ENCODE results near the gene GUCD1. TPM values are rescaled to one million over a fixed set of nuclear protein-coding genes. Genes with fewer than 3 reads are reported as not detected.

The GUCD1 gene
- polyA plus RNA-seq, 2 of the 4 experiments (the other 2 are of a cell fraction): 37.1 to 43.5 TPM

DNA sequence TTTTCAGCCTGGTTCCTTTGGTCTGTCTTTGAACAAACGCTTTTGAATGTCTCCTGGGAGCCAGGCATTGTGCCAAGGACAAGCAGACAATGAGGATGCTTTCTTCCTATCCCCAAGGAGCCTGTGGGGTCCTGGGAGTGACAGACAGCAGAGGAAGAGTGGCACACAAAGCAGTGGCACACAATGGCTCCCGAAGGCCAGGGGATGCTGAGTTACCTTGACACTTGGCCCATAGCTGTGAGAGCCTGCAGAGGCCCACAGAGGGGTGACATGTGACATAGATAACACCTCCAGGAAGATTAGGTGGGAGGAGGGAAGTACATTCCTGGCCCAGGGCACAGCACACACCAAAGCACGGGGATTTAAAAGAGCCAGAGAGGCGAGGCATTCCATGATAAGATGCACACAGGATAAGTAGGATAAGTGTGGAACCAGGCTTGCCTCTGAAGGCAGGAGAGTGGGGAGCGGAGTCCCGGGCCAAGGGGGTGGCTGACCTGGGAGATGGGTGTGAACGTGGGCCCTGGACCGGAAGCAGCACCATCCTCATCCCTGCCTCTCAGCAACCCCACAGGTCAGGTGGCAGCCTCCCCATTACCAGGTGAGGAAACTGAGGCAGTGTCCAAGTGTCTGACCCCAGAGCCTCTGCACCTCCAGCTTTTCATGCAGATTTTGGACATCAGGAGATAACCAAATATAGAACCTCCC, 53.5 kb downstream of the GUCD1 start:
- H3K9me3 ChIP-seq: no peaks in the 10 kb centered on the region
- no peak for DNase-seq (ENCODE audit: low read depth in 1 of 2, low spot score in 1 of 2)
- FAIRE-seq: no peak
- POLR2A ChIA-PET: no interaction called here
- H3K4me3 ChIP-seq: no peak overlapping the region
- no peak overlapping the region for H3K4me2 ChIP-seq
- no peak for ATAC-seq
- no peak overlapping the region for H3K27ac ChIP-seq
- TF ChIP-seq KDM5A (IDR thresholded peaks at IDR 0.05): no peak
- no peak for TF ChIP-seq MAFK (IDR thresholded peaks at IDR 0.05; ENCODE audit: partially characterized antibody)
- no peak for TF ChIP-seq JUNB (IDR thresholded peaks at IDR 0.05)
- TF ChIP-seq, protein P1, sequence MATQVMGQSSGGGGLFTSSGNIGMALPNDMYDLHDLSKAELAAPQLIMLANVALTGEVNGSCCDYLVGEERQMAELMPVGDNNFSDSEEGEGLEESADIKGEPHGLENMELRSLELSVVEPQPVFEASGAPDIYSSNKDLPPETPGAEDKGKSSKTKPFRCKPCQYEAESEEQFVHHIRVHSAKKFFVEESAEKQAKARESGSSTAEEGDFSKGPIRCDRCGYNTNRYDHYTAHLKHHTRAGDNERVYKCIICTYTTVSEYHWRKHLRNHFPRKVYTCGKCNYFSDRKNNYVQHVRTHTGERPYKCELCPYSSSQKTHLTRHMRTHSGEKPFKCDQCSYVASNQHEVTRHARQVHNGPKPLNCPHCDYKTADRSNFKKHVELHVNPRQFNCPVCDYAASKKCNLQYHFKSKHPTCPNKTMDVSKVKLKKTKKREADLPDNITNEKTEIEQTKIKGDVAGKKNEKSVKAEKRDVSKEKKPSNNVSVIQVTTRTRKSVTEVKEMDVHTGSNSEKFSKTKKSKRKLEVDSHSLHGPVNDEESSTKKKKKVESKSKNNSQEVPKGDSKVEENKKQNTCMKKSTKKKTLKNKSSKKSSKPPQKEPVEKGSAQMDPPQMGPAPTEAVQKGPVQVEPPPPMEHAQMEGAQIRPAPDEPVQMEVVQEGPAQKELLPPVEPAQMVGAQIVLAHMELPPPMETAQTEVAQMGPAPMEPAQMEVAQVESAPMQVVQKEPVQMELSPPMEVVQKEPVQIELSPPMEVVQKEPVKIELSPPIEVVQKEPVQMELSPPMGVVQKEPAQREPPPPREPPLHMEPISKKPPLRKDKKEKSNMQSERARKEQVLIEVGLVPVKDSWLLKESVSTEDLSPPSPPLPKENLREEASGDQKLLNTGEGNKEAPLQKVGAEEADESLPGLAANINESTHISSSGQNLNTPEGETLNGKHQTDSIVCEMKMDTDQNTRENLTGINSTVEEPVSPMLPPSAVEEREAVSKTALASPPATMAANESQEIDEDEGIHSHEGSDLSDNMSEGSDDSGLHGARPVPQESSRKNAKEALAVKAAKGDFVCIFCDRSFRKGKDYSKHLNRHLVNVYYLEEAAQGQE (IDR thresholded peaks at IDR 0.05): no peak
- TF ChIP-seq MAZ (IDR thresholded peaks at IDR 0.05; ENCODE audit: borderline replicate concordance, low read depth, low read length): no peak
- TF ChIP-seq ZNF302 (CRISPR knock-in tag; IDR thresholded peaks at IDR 0.05): no peak
- no peak for TF ChIP-seq ZC3H11A (IDR thresholded peaks at IDR 0.05)
- TF ChIP-seq, protein P2, sequence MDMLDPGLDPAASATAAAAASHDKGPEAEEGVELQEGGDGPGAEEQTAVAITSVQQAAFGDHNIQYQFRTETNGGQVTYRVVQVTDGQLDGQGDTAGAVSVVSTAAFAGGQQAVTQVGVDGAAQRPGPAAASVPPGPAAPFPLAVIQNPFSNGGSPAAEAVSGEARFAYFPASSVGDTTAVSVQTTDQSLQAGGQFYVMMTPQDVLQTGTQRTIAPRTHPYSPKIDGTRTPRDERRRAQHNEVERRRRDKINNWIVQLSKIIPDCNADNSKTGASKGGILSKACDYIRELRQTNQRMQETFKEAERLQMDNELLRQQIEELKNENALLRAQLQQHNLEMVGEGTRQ (IDR thresholded peaks at IDR 0.05): no peak
- TF ChIP-seq, protein P3, sequence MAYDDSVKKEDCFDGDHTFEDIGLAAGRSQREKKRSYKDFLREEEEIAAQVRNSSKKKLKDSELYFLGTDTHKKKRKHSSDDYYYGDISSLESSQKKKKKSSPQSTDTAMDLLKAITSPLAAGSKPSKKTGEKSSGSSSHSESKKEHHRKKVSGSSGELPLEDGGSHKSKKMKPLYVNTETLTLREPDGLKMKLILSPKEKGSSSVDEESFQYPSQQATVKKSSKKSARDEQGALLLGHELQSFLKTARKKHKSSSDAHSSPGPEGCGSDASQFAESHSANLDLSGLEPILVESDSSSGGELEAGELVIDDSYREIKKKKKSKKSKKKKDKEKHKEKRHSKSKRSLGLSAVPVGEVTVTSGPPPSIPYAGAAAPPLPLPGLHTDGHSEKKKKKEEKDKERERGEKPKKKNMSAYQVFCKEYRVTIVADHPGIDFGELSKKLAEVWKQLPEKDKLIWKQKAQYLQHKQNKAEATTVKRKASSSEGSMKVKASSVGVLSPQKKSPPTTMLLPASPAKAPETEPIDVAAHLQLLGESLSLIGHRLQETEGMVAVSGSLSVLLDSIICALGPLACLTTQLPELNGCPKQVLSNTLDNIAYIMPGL (CRISPR knock-in tag; IDR thresholded peaks at IDR 0.05; ENCODE audit: borderline replicate concordance): no peak
- TF ChIP-seq ESRRA (IDR thresholded peaks at IDR 0.05; ENCODE audit: borderline replicate concordance, low read length): no peak
- TF ChIP-seq, protein P4, sequence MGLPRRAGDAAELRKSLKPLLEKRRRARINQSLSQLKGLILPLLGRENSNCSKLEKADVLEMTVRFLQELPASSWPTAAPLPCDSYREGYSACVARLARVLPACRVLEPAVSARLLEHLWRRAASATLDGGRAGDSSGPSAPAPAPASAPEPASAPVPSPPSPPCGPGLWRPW (IDR thresholded peaks at IDR 0.05): no peak
- no peak for TF ChIP-seq NPAS2 (CRISPR knock-in tag; IDR thresholded peaks at IDR 0.05; ENCODE audit: borderline replicate concordance)
- TF ChIP-seq TP53 (CRISPR knock-in tag; IDR thresholded peaks at IDR 0.05): no peak
- no peak for TF ChIP-seq CHD2 (IDR thresholded peaks at IDR 0.05; ENCODE audit: low read length, partially characterized antibody)
- no peak for TF ChIP-seq ZFP36 (IDR thresholded peaks at IDR 0.05; ENCODE audit: borderline replicate concordance, partially characterized antibody)
- TF ChIP-seq SREBF2 (IDR thresholded peaks at IDR 0.05): no peak
- no peak for TF ChIP-seq RARB (CRISPR knock-in tag; IDR thresholded peaks at IDR 0.05)
- no peak for TF ChIP-seq FOSL2 (IDR thresholded peaks at IDR 0.05)
- no peak for TF ChIP-seq FOSL2 (CRISPR knock-in tag; IDR thresholded peaks at IDR 0.05)
- no peak for TF ChIP-seq CHD4 (IDR thresholded peaks at IDR 0.05; ENCODE audit: borderline replicate concordance)
- CTCF ChIA-PET: interaction anchor here (0.6 to 1.7 kb wide), 7 partner anchors 13 to 213 kb away, joined by 3 to 10 read pairs (median 4); partner anchors contain the start of gene ADORA2A
- peaks cover 13% of the 10 kb centered on the region for H3K4me1 ChIP-seq
- 64% methylated on average over 7 of the region's 8 CpGs for WGBS (ENCODE audit: missing lambda C conversion rate)
